ENCODE data around the gene TMC1.

Gene TMC1

DNA sequence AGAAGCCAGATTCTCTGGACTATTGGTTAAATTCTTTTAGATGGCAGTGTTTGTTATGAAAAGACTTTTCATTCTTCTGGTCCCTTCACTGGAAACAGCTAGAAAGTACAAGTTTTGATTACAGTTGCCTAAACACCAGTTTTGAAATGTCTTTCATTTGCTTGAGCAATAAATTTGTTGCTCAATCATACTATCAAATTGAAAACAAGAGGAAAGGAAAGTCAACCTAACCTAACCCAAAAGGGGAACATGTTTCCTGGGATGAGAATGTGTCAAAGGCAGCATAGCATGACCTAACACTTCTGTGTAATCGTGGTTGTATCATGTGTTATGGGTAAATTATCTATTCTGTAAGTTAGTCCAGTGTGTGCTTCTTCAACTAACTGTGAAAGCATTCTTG lies 213.2 kb downstream of the TMC1 start:
- Histone ChIP-seq H2AFZ (ENCODE audit: low read depth, low read length) (no peak overlapping the region), H3K9ac (ENCODE audit: low read length) (no peak overlapping the region), H3K4me2 (ENCODE audit: low read length) (no peak overlapping the region), H3K4me1 (ENCODE audit: low read length) (no peaks in the 10 kb centered on the region), H4K20me1 (ENCODE audit: insufficient read depth, low read length) (no peaks in the 10 kb centered on the region), H3K4me3 (ENCODE audit: low read length) (no peak overlapping the region), H3K9me3 (ENCODE audit: insufficient read depth, low read length) (no peaks in the 10 kb centered on the region), H3K27me3 (ENCODE audit: low read depth, low read length) (no peaks in the 10 kb centered on the region), H3K27ac (ENCODE audit: low read length) (no peak overlapping the region), H3K79me2 (ENCODE audit: low read length) (no peaks in the 10 kb centered on the region), H3K36me3 (replicated peaks; ENCODE audit: low read depth, low read length) (no peaks in the 10 kb centered on the region)
- TF ChIP-seq EZH2phosphoT487 (IDR thresholded peaks at IDR 0.05; ENCODE audit: low read depth), result no peak
- TF ChIP-seq, protein P1, sequence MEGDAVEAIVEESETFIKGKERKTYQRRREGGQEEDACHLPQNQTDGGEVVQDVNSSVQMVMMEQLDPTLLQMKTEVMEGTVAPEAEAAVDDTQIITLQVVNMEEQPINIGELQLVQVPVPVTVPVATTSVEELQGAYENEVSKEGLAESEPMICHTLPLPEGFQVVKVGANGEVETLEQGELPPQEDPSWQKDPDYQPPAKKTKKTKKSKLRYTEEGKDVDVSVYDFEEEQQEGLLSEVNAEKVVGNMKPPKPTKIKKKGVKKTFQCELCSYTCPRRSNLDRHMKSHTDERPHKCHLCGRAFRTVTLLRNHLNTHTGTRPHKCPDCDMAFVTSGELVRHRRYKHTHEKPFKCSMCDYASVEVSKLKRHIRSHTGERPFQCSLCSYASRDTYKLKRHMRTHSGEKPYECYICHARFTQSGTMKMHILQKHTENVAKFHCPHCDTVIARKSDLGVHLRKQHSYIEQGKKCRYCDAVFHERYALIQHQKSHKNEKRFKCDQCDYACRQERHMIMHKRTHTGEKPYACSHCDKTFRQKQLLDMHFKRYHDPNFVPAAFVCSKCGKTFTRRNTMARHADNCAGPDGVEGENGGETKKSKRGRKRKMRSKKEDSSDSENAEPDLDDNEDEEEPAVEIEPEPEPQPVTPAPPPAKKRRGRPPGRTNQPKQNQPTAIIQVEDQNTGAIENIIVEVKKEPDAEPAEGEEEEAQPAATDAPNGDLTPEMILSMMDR (IDR thresholded peaks at IDR 0.05; ENCODE audit: low read depth, low read length), result no peak

DNA sequence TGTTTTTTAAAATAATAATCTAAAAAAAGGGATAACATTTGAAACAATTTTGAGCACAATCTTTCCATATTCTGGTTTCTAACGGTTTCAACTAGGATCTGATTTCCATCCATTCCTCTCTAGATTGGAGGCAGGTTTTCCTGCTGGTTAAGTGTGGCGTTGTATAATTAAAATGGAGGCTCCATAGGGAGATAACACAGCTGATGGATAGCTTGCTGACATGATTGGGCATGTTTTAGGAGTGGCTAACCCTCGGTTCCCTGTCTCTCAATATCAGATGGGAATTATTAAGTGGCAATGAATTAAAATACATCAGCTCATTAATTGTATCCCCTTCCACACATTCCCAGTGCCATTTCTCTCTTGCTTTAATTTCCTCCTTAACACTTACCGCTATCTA lies 222.4 kb downstream of the TMC1 start:
- H4K20me1 ChIP-seq (ENCODE audit: insufficient read depth, low read length), result no peaks in the 10 kb centered on the region
- no peak overlapping the region for H2AFZ ChIP-seq (ENCODE audit: low read depth, low read length)
- H3K4me1 ChIP-seq (ENCODE audit: low read length), result no peaks in the 10 kb centered on the region
- H3K27ac ChIP-seq (ENCODE audit: low read length), result no peak overlapping the region
- no peak overlapping the region for H3K9ac ChIP-seq (ENCODE audit: low read length)
- H3K79me2 ChIP-seq (ENCODE audit: low read length), result no peaks in the 10 kb centered on the region
- H3K36me3 ChIP-seq (replicated peaks; ENCODE audit: low read depth, low read length), result no peaks in the 10 kb centered on the region
- H3K4me2 ChIP-seq (ENCODE audit: low read length), result no peak overlapping the region
- peaks cover 3% of the 10 kb centered on the region; the same call in 1 of the 2 replicates for H3K27me3 ChIP-seq (ENCODE audit: low read depth, low read length)
- H3K9me3 ChIP-seq (ENCODE audit: insufficient read depth, low read length), result no peaks in the 10 kb centered on the region
- TF ChIP-seq, protein P1 (IDR thresholded peaks at IDR 0.05; ENCODE audit: low read depth, low read length), result no peak
- no peak for TF ChIP-seq EZH2phosphoT487 (IDR thresholded peaks at IDR 0.05; ENCODE audit: low read depth)
- no peak overlapping the region for H3K4me3 ChIP-seq (ENCODE audit: low read length)

DNA sequence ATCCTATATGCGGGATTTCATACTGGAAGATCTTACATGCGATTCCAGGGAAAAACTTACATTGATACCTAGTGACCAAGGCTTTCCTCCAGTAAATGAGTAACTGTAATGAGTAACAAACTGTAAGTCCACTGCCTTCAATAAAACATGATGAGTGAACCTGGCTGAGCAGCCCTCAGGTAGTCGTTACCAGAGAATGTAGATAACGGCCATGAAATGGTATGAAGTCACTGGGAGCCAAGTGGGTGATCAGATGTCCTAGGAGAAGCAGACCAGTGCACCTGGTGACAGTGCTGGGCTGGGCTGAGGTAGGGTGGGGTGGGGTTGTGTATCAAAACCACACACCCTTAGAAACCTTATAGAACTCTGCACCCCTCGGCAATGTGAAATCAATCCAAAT lies 227.9 kb downstream of the TMC1 start:
- Histone ChIP-seq H2AFZ (ENCODE audit: low read depth, low read length) (no peak overlapping the region), H4K20me1 (ENCODE audit: insufficient read depth, low read length) (no peaks in the 10 kb centered on the region), H3K4me2 (ENCODE audit: low read length) (no peak overlapping the region), H3K27me3 (ENCODE audit: low read depth, low read length) (peaks cover 3% of the 10 kb centered on the region; the same call in 1 of the 2 replicates), H3K9ac (ENCODE audit: low read length) (no peak overlapping the region), H3K4me3 (ENCODE audit: low read length) (no peak overlapping the region), H3K79me2 (ENCODE audit: low read length) (no peaks in the 10 kb centered on the region), H3K27ac (ENCODE audit: low read length) (no peak overlapping the region), H3K4me1 (ENCODE audit: low read length) (no peaks in the 10 kb centered on the region), H3K36me3 (replicated peaks; ENCODE audit: low read depth, low read length) (no peaks in the 10 kb centered on the region), H3K9me3 (ENCODE audit: insufficient read depth, low read length) (no peaks in the 10 kb centered on the region)
- TF ChIP-seq EZH2phosphoT487 (IDR thresholded peaks at IDR 0.05; ENCODE audit: low read depth), result no peak
- TF ChIP-seq, protein P1 (IDR thresholded peaks at IDR 0.05; ENCODE audit: low read depth, low read length), result no peak

DNA sequence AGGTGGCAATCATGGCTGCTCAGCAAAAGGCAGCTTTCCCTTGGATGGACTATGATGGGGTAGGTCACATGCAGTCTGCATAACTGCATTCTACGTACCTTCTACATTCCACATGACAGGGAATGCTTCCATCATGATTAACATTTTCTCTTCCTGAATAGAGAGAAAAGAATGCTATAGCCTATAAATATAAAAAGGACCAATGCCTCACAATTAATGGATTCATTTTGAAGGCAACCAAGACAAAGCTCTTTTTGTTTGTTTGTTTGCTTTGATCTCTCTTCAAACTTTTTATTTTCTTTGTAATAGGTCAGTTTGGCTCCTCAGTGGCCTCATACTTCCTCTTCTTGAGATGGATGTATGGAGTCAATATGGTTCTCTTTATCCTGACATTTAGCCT lies 230.1 kb downstream of the TMC1 start:
- no peak overlapping the region for H3K4me3 ChIP-seq (ENCODE audit: low read length)
- no peaks in the 10 kb centered on the region for H3K4me1 ChIP-seq (ENCODE audit: low read length)
- TF ChIP-seq, protein P1 (IDR thresholded peaks at IDR 0.05; ENCODE audit: low read depth, low read length), result no peak
- no peak for TF ChIP-seq EZH2phosphoT487 (IDR thresholded peaks at IDR 0.05; ENCODE audit: low read depth)
- no peaks in the 10 kb centered on the region for H3K9me3 ChIP-seq (ENCODE audit: insufficient read depth, low read length)
- no peak overlapping the region for H3K27ac ChIP-seq (ENCODE audit: low read length)
- no peak overlapping the region for H2AFZ ChIP-seq (ENCODE audit: low read depth, low read length)
- H3K9ac ChIP-seq (ENCODE audit: low read length), result no peak overlapping the region
- H3K4me2 ChIP-seq (ENCODE audit: low read length), result no peak overlapping the region
- H3K36me3 ChIP-seq (replicated peaks; ENCODE audit: low read depth, low read length), result no peaks in the 10 kb centered on the region
- no peaks in the 10 kb centered on the region for H4K20me1 ChIP-seq (ENCODE audit: insufficient read depth, low read length)
- peaks cover 11% of the 10 kb centered on the region for H3K27me3 ChIP-seq (ENCODE audit: low read depth, low read length)
- H3K79me2 ChIP-seq (ENCODE audit: low read length), result no peaks in the 10 kb centered on the region

Measured in OCI-LY3 (cell line).